Astrocyte (in vitro differentiated cells and primary cell): ENCODE measurements around the gene NAT14.

Source experiments
- EZH2 ChIP-seq: IDR thresholded peaks from 2 replicates; pipeline ENCODE4 v1.6.1; 2012; ENCODE audit warnings: mild to moderate bottlenecking, low read length, inconsistent platforms; ENCODE audit not compliant: insufficient read depth
- TF ChIP-seq, protein P1 (sequence below): IDR thresholded peaks from 2 replicates; pipeline ENCODE4 v1.5.1; 2011; ENCODE audit warnings: low read depth, mild to moderate bottlenecking, inconsistent platforms, low read length, moderate library complexity; ENCODE audit not compliant: insufficient read depth

DNA sequence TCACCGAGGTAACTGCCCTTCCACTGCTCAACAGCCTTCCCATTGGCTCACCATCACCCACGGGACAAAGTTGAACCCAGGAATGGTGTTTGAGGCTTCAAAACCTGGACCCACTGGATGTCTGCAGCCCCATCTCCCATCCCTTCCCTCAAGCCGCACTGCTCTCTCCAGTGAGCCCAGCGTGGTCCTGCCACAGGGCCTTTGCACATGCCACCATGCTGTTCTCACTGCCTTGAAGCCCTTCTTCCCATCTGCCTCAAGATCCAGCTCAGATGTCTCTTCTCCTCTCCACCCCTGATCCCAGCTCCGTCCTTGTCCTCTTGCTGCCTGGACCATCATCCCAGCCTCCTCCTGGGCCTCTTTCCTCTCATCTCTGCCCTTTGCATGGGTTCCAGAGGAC lies 45.9 kb upstream of the NAT14 start:
- TF ChIP-seq, protein P1, sequence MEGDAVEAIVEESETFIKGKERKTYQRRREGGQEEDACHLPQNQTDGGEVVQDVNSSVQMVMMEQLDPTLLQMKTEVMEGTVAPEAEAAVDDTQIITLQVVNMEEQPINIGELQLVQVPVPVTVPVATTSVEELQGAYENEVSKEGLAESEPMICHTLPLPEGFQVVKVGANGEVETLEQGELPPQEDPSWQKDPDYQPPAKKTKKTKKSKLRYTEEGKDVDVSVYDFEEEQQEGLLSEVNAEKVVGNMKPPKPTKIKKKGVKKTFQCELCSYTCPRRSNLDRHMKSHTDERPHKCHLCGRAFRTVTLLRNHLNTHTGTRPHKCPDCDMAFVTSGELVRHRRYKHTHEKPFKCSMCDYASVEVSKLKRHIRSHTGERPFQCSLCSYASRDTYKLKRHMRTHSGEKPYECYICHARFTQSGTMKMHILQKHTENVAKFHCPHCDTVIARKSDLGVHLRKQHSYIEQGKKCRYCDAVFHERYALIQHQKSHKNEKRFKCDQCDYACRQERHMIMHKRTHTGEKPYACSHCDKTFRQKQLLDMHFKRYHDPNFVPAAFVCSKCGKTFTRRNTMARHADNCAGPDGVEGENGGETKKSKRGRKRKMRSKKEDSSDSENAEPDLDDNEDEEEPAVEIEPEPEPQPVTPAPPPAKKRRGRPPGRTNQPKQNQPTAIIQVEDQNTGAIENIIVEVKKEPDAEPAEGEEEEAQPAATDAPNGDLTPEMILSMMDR: no peak
- TF ChIP-seq EZH2: no peak
